Nephron progenitor cell (in vitro differentiated cells): ENCODE results near the gene CR1.

Experiments
- DNase-seq: peaks from one replicate; pipeline ENCODE4 v3.0.0; 2021
- H3K27ac Mint-ChIP-seq: 2 replicates; pipeline ENCODE4 v1.8.0; 2021; ENCODE audit warnings: mild to moderate bottlenecking, moderate library complexity, mixed read lengths
- H3K27me3 Mint-ChIP-seq: 2 replicates; pipeline ENCODE4 v1.8.0; 2021; ENCODE audit warnings: mild to moderate bottlenecking, low read depth, mixed read lengths; ENCODE audit not compliant: poor library complexity
- H3K36me3 Mint-ChIP-seq: 2 replicates; pipeline ENCODE4 v1.8.0; 2021; ENCODE audit warnings: low read depth, mixed read lengths
- H3K4me1 Mint-ChIP-seq: 2 replicates; pipeline ENCODE4 v1.8.0; 2021; ENCODE audit warnings: mixed read lengths
- H3K4me3 Mint-ChIP-seq: 2 replicates; pipeline ENCODE4 v1.8.0; 2021; ENCODE audit warnings: mild to moderate bottlenecking, moderate library complexity, mixed read lengths
- H3K9me3 Mint-ChIP-seq: 2 replicates; pipeline ENCODE4 v1.8.0; 2021; ENCODE audit warnings: mild to moderate bottlenecking, moderate library complexity, mixed read lengths
- CTCF ChIP-seq: fragments of 200-600 bp; sonication (generic); IDR thresholded peaks from 2 replicates; pipeline ENCODE4 v1.5.0; 2021; ENCODE audit warnings: antibody characterized with exemption

The CR1 gene

GRCh38 chr1:207644166-207644851, 148.4 kb downstream of the CR1 start:
- Mint-ChIP-seq H3K36me3 (no peaks in the 10 kb centered on the region), H3K4me1 (peaks cover 30% of the 10 kb centered on the region), H3K27me3 (peaks cover 8% of the 10 kb centered on the region), H3K4me3 (no peak overlapping the region), H3K9me3 (no peaks in the 10 kb centered on the region), H3K27ac (no peak overlapping the region)
- no peak for TF ChIP-seq CTCF
- DNase-seq = no peak

DNA sequence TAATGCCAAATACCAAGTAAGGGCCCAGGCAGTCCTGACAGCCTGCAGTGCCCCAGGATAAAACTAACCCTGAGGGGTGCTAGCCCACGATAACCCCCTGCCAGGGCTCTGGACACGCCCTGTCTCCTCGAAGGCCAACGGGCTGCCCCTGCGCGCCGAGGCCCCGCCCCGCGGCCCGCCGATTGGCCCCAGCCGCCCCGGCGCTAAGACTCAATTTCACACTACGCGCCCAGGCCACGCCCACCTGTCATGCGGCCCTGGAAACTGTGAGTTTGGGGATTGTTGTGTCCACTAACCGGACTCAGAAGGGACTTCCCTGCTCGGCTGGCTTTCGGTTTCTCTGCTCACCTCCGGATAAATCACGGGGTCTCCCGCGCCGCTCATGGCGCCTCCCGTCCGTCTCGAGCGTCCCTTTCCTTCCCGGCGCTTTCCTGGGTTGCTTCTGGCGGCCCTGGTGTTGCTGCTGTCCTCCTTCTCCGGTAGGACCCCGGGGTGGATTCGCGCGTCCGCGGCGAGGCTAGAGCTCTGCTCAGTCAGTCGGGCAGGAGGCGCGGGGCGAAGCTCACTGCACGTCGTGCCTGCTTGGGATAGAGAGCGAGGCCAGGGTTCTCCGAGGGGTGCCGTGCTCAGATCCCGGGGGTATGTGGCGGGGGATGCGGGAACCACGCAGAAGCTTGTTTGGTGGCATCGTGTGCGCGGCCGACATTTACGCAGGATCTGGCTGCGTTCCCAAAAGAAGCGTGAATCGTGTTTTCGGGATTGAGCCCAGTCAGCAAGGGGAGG, 149.1 kb downstream of the CR1 start, which contains the start of gene CR1L:
Gene CR1L (plus strand): TSS at position 282 of the 783 bp plus-strand sequence. CDS start 101 bp downstream, at position 383.
- Mint-ChIP-seq H3K27ac (no peak within 1 kb of the TSS), H3K4me1 (peaks cover 34% of the 10 kb centered on the region), H3K36me3 (no peaks in the 10 kb centered on the region), H3K4me3 (no peak within 1 kb of the TSS), H3K9me3 (no peaks in the 10 kb centered on the region), H3K27me3 (peaks cover 3% of the 10 kb centered on the region)
- no peak for TF ChIP-seq CTCF
- no peak for DNase-seq

DNA sequence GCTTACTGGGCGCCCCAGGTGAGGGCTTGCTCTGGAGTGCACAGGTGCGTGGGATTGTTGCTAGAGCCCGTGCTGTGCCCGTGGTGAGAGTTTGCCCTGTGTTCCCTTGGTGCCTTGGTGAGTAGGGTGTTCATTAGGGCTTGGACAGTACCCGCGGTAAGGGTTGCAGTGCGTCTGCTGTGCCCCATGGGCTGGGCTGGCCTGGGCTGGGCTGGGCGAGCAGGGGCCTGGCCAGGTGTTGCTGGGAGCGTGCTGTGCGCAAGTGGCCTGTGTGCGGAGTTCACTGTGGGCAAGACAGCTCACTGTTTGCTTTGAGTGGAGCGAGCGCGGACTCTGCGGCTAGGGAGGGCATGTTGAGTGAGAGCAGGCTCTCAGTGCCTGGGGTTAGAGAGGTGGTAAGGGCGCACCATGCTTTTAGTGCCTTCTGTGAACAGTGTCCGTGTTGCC, 149.7 kb downstream of the CR1 start:
- Mint-ChIP-seq H3K27ac (no peak overlapping the region), H3K4me1 (peaks cover 39% of the 10 kb centered on the region), H3K36me3 (no peaks in the 10 kb centered on the region), H3K9me3 (no peaks in the 10 kb centered on the region), H3K27me3 (peaks cover 3% of the 10 kb centered on the region), H3K4me3 (no peak overlapping the region)
- DNase-seq = no peak
- TF ChIP-seq CTCF = no peak

GRCh38 chr1:207646171-207646570, 150.2 kb downstream of the CR1 start:
- TF ChIP-seq CTCF = no peak
- Mint-ChIP-seq H3K9me3 (no peaks in the 10 kb centered on the region), H3K36me3 (no peaks in the 10 kb centered on the region), H3K27ac (no peak overlapping the region), H3K4me1 (peaks cover 39% of the 10 kb centered on the region), H3K4me3 (no peak overlapping the region), H3K27me3 (peaks cover 3% of the 10 kb centered on the region)
- DNase-seq = no peak

- H3K27ac Mint-ChIP-seq = no peak overlapping the region
Observed at GRCh38 chr1:207646944-207647579, 151.1 kb downstream of the CR1 start.

More at GRCh38 chr1:207646944-207647579, 151.1 kb downstream of the CR1 start:
- no peak overlapping the region for H3K4me3 Mint-ChIP-seq
- TF ChIP-seq CTCF = no peak
- no peak for DNase-seq
- peaks cover 39% of the 10 kb centered on the region for H3K4me1 Mint-ChIP-seq
- H3K9me3 Mint-ChIP-seq = no peaks in the 10 kb centered on the region
- H3K27me3 Mint-ChIP-seq = peaks cover 3% of the 10 kb centered on the region
- no peaks in the 10 kb centered on the region for H3K36me3 Mint-ChIP-seq
